GM06990 (cell line): ENCODE results near the gene SH2D3A.

Source experiments
- DNase-seq: peaks from one replicate; pipeline ENCODE4 v3.0.0-alpha.2; 2011; ENCODE audit not compliant: insufficient read length; ENCODE audit errors: extremely low read depth
- H3K27me3 ChIP-seq: replicated peaks from 2 replicates; pipeline ENCODE4 v1.6.0; 2011; ENCODE audit warnings: low read length; ENCODE audit not compliant: control insufficient read depth, insufficient read depth
- H3K36me3 ChIP-seq: 2 replicates; pipeline ENCODE4 v1.5.1; 2011; ENCODE audit warnings: low read length; ENCODE audit not compliant: control insufficient read depth, insufficient read depth
- H3K4me3 ChIP-seq: replicated peaks from 2 replicates; pipeline ENCODE4 v1.5.1; 2011; ENCODE audit warnings: low read depth, mild to moderate bottlenecking, control low read depth, low read length
- CTCF ChIP-seq: IDR thresholded peaks from 2 replicates; pipeline ENCODE4 v1.5.1; 2011; ENCODE audit warnings: low read length, control low read depth, mild to moderate bottlenecking, inconsistent platforms; ENCODE audit not compliant: insufficient read depth, poor library complexity, severe bottlenecking

Gene SH2D3A

DNA sequence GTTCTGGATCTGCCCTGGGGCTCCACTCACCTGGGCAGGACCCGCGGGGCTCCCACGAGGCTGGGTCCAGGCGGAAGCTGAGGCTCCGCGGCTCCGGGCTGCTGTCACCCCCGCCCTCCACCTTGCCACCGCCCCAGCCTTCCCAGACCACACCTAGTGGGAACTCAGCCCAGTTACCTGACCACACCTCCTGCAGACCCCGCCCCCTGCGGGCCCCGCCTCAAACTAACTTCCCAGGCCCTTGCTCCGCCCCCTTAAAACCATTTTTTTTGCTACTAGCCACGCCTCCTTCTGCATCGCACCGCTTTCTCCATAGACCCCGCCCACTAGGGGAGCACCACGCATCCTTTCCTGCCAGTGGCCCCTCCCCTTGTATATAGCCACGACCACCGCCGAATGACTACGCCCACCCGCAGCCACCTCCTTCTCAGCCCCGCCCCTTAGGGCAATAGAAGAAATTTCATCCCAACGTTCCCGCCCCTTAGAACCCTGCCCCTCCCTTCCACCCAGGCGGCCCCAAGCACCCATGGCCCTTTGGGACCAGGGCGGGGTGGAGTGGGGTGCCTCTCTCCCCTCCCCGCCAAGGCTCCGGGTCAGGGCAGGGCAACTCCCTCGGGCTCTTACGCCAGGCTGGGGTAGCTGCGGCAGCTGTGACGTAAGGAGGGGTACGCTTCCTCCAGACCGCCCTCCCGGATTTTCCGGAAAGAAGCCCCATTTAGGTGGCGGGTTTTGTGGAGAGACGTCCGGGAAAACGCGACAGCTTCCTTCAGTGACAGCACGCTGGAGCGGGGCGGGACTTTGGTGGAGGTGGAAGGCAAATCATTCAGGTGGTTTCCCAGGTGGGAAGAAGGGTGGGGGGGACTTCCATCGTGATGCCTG lies at the start of gene SH2D3A:
Gene SH2D3A, minus strand, starts transcription at position 79 of the 879 bp plus-strand sequence. CDS start 3,687 bp downstream, outside the sequence.
- H3K4me3 ChIP-seq: peak within 1 kb of the TSS; percentile 82
- TF ChIP-seq CTCF: no peak
- no peaks in the 10 kb centered on the region for H3K36me3 ChIP-seq
- no peaks in the 10 kb centered on the region for H3K27me3 ChIP-seq
- peak; percentile 93 for DNase-seq

GRCh38 chr19:6813659-6814058 lies 46.4 kb upstream of the SH2D3A start:
- Histone ChIP-seq H3K27me3 (no peaks in the 10 kb centered on the region), H3K4me3 (no peak overlapping the region), H3K36me3 (peaks cover 2% of the 10 kb centered on the region; the same call in 1 of the 2 replicates)
- no peak for TF ChIP-seq CTCF
- no peak for DNase-seq

- TF ChIP-seq CTCF: no peak
- peaks cover 2% of the 10 kb centered on the region; the same call in 1 of the 2 replicates for H3K36me3 ChIP-seq
- DNase-seq: no peak
- no peak overlapping the region for H3K4me3 ChIP-seq
- H3K27me3 ChIP-seq: no peaks in the 10 kb centered on the region
Observed at GRCh38 chr19:6812612-6813011, 45.4 kb upstream of the SH2D3A start.

GRCh38 chr19:6811906-6812305 lies 44.7 kb upstream of the SH2D3A start:
- Histone ChIP-seq H3K27me3 (no peaks in the 10 kb centered on the region), H3K36me3 (peaks cover 2% of the 10 kb centered on the region; the same call in 1 of the 2 replicates), H3K4me3 (no peak overlapping the region)
- no peak for DNase-seq
- no peak for TF ChIP-seq CTCF

- Histone ChIP-seq H3K27me3 (no peaks in the 10 kb centered on the region), H3K36me3 (peaks cover 2% of the 10 kb centered on the region; the same call in 1 of the 2 replicates), H3K4me3 (no peak overlapping the region)
- DNase-seq: no peak
- no peak for TF ChIP-seq CTCF
Observed at GRCh38 chr19:6811378-6811777, 44.1 kb upstream of the SH2D3A start.
